KMS-11 (cell line): ENCODE results near the gene CRB2.

Source experiments
- H2AFZ ChIP-seq: fragments of 200-600 bp; sonication (generic); 2 replicates; pipeline ENCODE4 v1.6.1; 2016; ENCODE audit warnings: antibody characterized with exemption, mixed run types, low read depth
- H3K27ac ChIP-seq: fragments of 200-600 bp; sonication (generic); 2 replicates; pipeline ENCODE4 v1.6.1; 2016; ENCODE audit warnings: mild to moderate bottlenecking, mixed run types
- H3K27me3 ChIP-seq: fragments of 200-600 bp; sonication (generic); 2 replicates; pipeline ENCODE4 v1.6.1; 2017; ENCODE audit warnings: mild to moderate bottlenecking, low read depth, mixed run types, moderate library complexity; ENCODE audit not compliant: insufficient read depth
- H3K36me3 ChIP-seq: fragments of 200-600 bp; sonication (generic); 2 replicates; pipeline ENCODE4 v1.6.1; 2017; ENCODE audit warnings: mild to moderate bottlenecking, mixed run types; ENCODE audit not compliant: insufficient read depth
- H3K4me1 ChIP-seq: fragments of 200-600 bp; sonication (generic); 2 replicates; pipeline ENCODE4 v1.6.1; 2016; ENCODE audit warnings: mild to moderate bottlenecking, low read depth, mixed run types; ENCODE audit not compliant: poor library complexity, severe bottlenecking
- H3K4me2 ChIP-seq: fragments of 200-600 bp; sonication (generic); 2 replicates; pipeline ENCODE4 v1.7.0; 2016; ENCODE audit warnings: mild to moderate bottlenecking, mixed run types
- H3K4me3 ChIP-seq: fragments of 200-600 bp; sonication (generic); IDR thresholded peaks from 2 replicates; pipeline ENCODE4 v1.6.1; 2017; ENCODE audit warnings: low read depth, low read length, mixed read lengths; ENCODE audit not compliant: insufficient read depth
- H3K79me2 ChIP-seq: fragments of 200-600 bp; sonication (generic); 2 replicates; pipeline ENCODE4 v1.6.1; 2016; ENCODE audit warnings: low read depth, mixed run types; ENCODE audit not compliant: insufficient read depth
- H3K9ac ChIP-seq: fragments of 200-600 bp; sonication (generic); 2 replicates; pipeline ENCODE4 v1.6.1; 2016; ENCODE audit warnings: mild to moderate bottlenecking, mixed run types
- H4K20me1 ChIP-seq: fragments of 200-600 bp; sonication (generic); 2 replicates; pipeline ENCODE4 v1.6.1; 2016; ENCODE audit warnings: mild to moderate bottlenecking, mixed run types; ENCODE audit not compliant: insufficient read depth
- CTCF ChIP-seq: fragments of 200-600 bp; sonication (generic); conservative IDR thresholded peaks from 2 replicates; pipeline ENCODE4 v1.6.1; 2017; ENCODE audit warnings: low read depth, mild to moderate bottlenecking, antibody characterized with exemption, low read length, moderate library complexity, mixed read lengths

Gene CRB2

DNA sequence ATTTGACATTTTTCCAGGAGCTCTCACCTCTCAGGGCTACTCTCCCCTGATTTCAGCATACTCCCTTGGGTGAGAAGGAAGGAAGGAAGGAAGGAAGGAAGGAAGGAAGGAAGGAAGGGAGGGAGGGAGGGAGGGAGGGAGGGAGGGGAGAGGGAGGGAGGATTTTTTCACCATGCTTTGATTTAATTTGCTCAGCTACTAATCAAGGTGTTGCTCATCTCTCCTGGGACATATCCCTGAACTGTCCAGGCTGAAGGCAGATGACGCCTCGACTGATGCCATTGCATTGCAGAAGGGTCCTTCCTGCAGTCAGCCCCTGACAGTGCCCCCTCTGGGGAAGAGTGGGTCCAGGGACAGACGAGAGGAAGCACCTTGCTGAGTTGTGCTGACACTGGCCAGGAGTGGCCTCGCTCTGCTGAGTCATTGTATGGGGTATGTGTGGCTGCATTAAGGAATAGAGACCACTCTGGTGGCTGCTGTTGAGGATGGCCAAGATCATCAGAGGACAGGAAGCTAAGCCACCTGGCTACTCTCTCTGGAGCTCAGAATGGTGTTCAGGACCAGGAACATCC is 43.6 kb upstream of the CRB2 start:
- Histone ChIP-seq H3K27ac (no peak overlapping the region), H2AFZ (no peak overlapping the region)

GRCh38 chr9:123314617-123315016 is 41.4 kb upstream of the CRB2 start:
- no peak overlapping the region for H3K4me3 ChIP-seq
- TF ChIP-seq CTCF = no peak
- H3K9ac ChIP-seq = no peak overlapping the region
- H3K27ac ChIP-seq = no peak overlapping the region
- peaks cover 28% of the 10 kb centered on the region for H3K4me1 ChIP-seq
- H3K79me2 ChIP-seq = no peaks in the 10 kb centered on the region
- no peak overlapping the region for H3K4me2 ChIP-seq
- H3K27me3 ChIP-seq = no peaks in the 10 kb centered on the region
- H3K36me3 ChIP-seq = no peaks in the 10 kb centered on the region
- no peak overlapping the region for H2AFZ ChIP-seq
- H4K20me1 ChIP-seq = no peaks in the 10 kb centered on the region

More for the DNA sequence above, 43.6 kb upstream of the CRB2 start:
- H3K79me2 ChIP-seq = no peaks in the 10 kb centered on the region
- no peak overlapping the region for H3K9ac ChIP-seq
- no peaks in the 10 kb centered on the region for H4K20me1 ChIP-seq
- no peaks in the 10 kb centered on the region for H3K27me3 ChIP-seq
- no peak overlapping the region for H3K4me3 ChIP-seq
- H3K36me3 ChIP-seq = no peaks in the 10 kb centered on the region
- H3K4me2 ChIP-seq = no peak overlapping the region
- H3K4me1 ChIP-seq = peaks cover 5% of the 10 kb centered on the region
- no peak for TF ChIP-seq CTCF

GRCh38 chr9:123315635-123316034 is 40.4 kb upstream of the CRB2 start:
- H4K20me1 ChIP-seq = no peaks in the 10 kb centered on the region
- H3K4me1 ChIP-seq = peaks cover 38% of the 10 kb centered on the region
- H2AFZ ChIP-seq = no peak overlapping the region
- no peak overlapping the region for H3K4me3 ChIP-seq
- no peak overlapping the region for H3K9ac ChIP-seq
- no peaks in the 10 kb centered on the region for H3K79me2 ChIP-seq
- no peak overlapping the region for H3K27ac ChIP-seq
- no peak for TF ChIP-seq CTCF
- no peaks in the 10 kb centered on the region for H3K36me3 ChIP-seq
- H3K4me2 ChIP-seq = no peak overlapping the region
- H3K27me3 ChIP-seq = no peaks in the 10 kb centered on the region

- Histone ChIP-seq H4K20me1 (no peaks in the 10 kb centered on the region), H3K36me3 (no peaks in the 10 kb centered on the region), H3K27ac (no peak overlapping the region), H3K4me3 (no peak overlapping the region), H3K4me1 (peaks cover 43% of the 10 kb centered on the region), H3K9ac (no peak overlapping the region), H2AFZ (no peak overlapping the region), H3K79me2 (no peaks in the 10 kb centered on the region), H3K4me2 (no peak overlapping the region), H3K27me3 (no peaks in the 10 kb centered on the region)
- TF ChIP-seq CTCF = no peak
These were observed 39.8 kb upstream of the CRB2 start for GRCh38 chr9:123316053-123316718.
